Activated CD4-positive, alpha-beta memory T cell treated with anti-CD3 and anti-CD28 coated beads, Interleukin-2, amount 10 ng/mL, durations not matched to agents 7 days and 5 days (primary cell): Measurements from ENCODE around the gene EID1. TPM values are rescaled to one million over a fixed set of nuclear protein-coding genes. Genes with fewer than 3 reads are reported as not detected.

Source experiments
- CTCF ChIA-PET: fragments of 350-600 bp; sonication (Branson Sonifier 250); formaldehyde crosslinking; loops from one replicate; lab custom pipeline; 2021; ENCODE audit warnings: antibody characterized with exemption, inconsistent platforms; lab: Charles Lee
- POLR2A ChIA-PET: fragments of 350-600 bp; sonication (Branson Sonifier 250); formaldehyde crosslinking; loops from one replicate; lab custom pipeline; 2021; ENCODE audit warnings: antibody characterized with exemption; lab: Charles Lee
- DNase-seq: peaks from one replicate; pipeline ENCODE4 v3.0.0-alpha.2; 2020
- H3K27ac Mint-ChIP-seq: one replicate; pipeline ENCODE4 v1.8.0; 2021; ENCODE audit warnings: mild to moderate bottlenecking, mixed read lengths
- H3K27me3 Mint-ChIP-seq: one replicate; pipeline ENCODE4 v1.8.0; 2021; ENCODE audit warnings: mixed read lengths
- H3K36me3 Mint-ChIP-seq: one replicate; pipeline ENCODE4 v1.8.0; 2021; ENCODE audit warnings: low read depth, mixed read lengths
- H3K4me1 Mint-ChIP-seq: one replicate; pipeline ENCODE4 v1.8.0; 2021; ENCODE audit warnings: mixed read lengths
- H3K4me3 Mint-ChIP-seq: one replicate; pipeline ENCODE4 v1.8.0; 2021; ENCODE audit warnings: mild to moderate bottlenecking, mixed read lengths
- H3K9me3 Mint-ChIP-seq: one replicate; pipeline ENCODE4 v1.8.0; 2021; ENCODE audit warnings: mixed read lengths
- total RNA-seq, 2 experiments: library from RNA; stranded (reverse); gene quantifications; one replicate each; pipeline ENCODE4 v1.2.3, GENCODE V29; 2021

The EID1 gene
- total RNA-seq, 2 experiments from 2014 or later, result 99.7 to 102 TPM

- no peak overlapping the region for H3K4me3 Mint-ChIP-seq
- H3K27me3 Mint-ChIP-seq, result peaks cover 11% of the 10 kb centered on the region
- peaks cover 4% of the 10 kb centered on the region for H3K9me3 Mint-ChIP-seq
- peaks cover 23% of the 10 kb centered on the region for H3K4me1 Mint-ChIP-seq
- H3K36me3 Mint-ChIP-seq, result peaks cover 10% of the 10 kb centered on the region
- ChIA-PET CTCF (no interaction called here), POLR2A (no interaction called here)
- H3K27ac Mint-ChIP-seq, result no peak overlapping the region
- DNase-seq, result no peak
These were observed 44.1 kb downstream of the EID1 start for GRCh38 chr15:48922046-48922445.

GRCh38 chr15:48924528-48925393, 46.8 kb downstream of the EID1 start:
- Mint-ChIP-seq H3K4me1 (peaks cover 44% of the 10 kb centered on the region), H3K27ac (no peak overlapping the region), H3K27me3 (peaks cover 5% of the 10 kb centered on the region), H3K4me3 (no peak overlapping the region), H3K9me3 (peaks cover 4% of the 10 kb centered on the region), H3K36me3 (peaks cover 10% of the 10 kb centered on the region)
- ChIA-PET POLR2A (interaction anchor here (1.4 kb wide), 3 partner anchors 15 to 46 kb away, joined by 3 to 5 read pairs (median 3); partner anchors contain the start of gene EID1), CTCF (interaction anchor here (0.8 to 1.7 kb wide), 5 partner anchors 12 to 64 kb away, joined by 3 to 8 read pairs (median 4); no protein-coding TSS in a partner anchor)
- no peak for DNase-seq

- Mint-ChIP-seq H3K4me1 (peaks cover 46% of the 10 kb centered on the region), H3K9me3 (peaks cover 2% of the 10 kb centered on the region), H3K4me3 (no peak overlapping the region), H3K36me3 (peaks cover 10% of the 10 kb centered on the region), H3K27ac (peak overlapping the region; percentile 73), H3K27me3 (peaks cover 3% of the 10 kb centered on the region)
- ChIA-PET CTCF (interaction anchor here (0.8 to 1.7 kb wide), 2 partner anchors 15 to 41 kb away, joined by 3 to 4 read pairs; no protein-coding TSS in a partner anchor), POLR2A (interaction anchor here (0.9 to 1.4 kb wide), 3 partner anchors 14 to 48 kb away, joined by 3 read pairs; partner anchors contain the start of gene EID1)
- DNase-seq, result no peak
These were observed 47.8 kb downstream of the EID1 start for GRCh38 chr15:48925714-48926223.

GRCh38 chr15:48928877-48929538, 51.1 kb downstream of the EID1 start:
- peaks cover 9% of the 10 kb centered on the region for H3K27me3 Mint-ChIP-seq
- peak overlapping the region; percentile 2 for H3K27ac Mint-ChIP-seq
- ChIA-PET POLR2A (no interaction called here), CTCF (no interaction called here)
- H3K4me3 Mint-ChIP-seq, result no peak overlapping the region
- peaks cover 48% of the 10 kb centered on the region for H3K4me1 Mint-ChIP-seq
- peak; percentile 44 for DNase-seq
- no peaks in the 10 kb centered on the region for H3K9me3 Mint-ChIP-seq
- H3K36me3 Mint-ChIP-seq, result peaks cover 11% of the 10 kb centered on the region

- no peak for DNase-seq
- Mint-ChIP-seq H3K27me3 (peaks cover 9% of the 10 kb centered on the region), H3K4me1 (peaks cover 43% of the 10 kb centered on the region), H3K9me3 (no peaks in the 10 kb centered on the region), H3K4me3 (no peak overlapping the region), H3K27ac (no peak overlapping the region), H3K36me3 (peaks cover 8% of the 10 kb centered on the region)
- POLR2A ChIA-PET, result no interaction called here
- CTCF ChIA-PET, result no interaction called here
These were observed 51.7 kb downstream of the EID1 start for GRCh38 chr15:48929661-48930060.

Other genes starting within 250 kb of the EID1 start
- 1 to 10 TPM; 1.3 to 1.7 TPM for gene FBN1, start 232.4 kb upstream of the EID1 start, total RNA-seq
- gene CEP152, start 67.1 kb upstream of the EID1 start, total RNA-seq, result 10 to 100 TPM; 41.5 to 43.1 TPM
- 1 to 10 TPM; 1.9 to 2.8 TPM for gene SHC4, start 85.8 kb downstream of the EID1 start, total RNA-seq
- 10 to 100 TPM; 35.7 to 36.9 TPM for gene SECISBP2L, start 168.3 kb downstream of the EID1 start, total RNA-seq